Mucosa of descending colon (tissue), 3 donors: ENCODE data around the gene OCIAD1. TPM values are rescaled to one million over a fixed set of nuclear protein-coding genes. Genes with fewer than 3 reads are reported as not detected.

Source experiments
- ATAC-seq: fragments of 200-7000 bp; cut with Tn5 transposase; one replicate; pipeline ENCODE4 v1.9.1; 2020; ENCODE audit warnings: mild to moderate bottlenecking, moderate library complexity
- DNase-seq, 3 donors: peaks; one replicate each; pipeline ENCODE4 v3.0.0-alpha.2; 2020
- H3K36me3 ChIP-seq: fragments of 200-600 bp; one replicate; pipeline ENCODE4 v1.8.0; 2021; ENCODE audit warnings: low read depth, mild to moderate bottlenecking
- H3K4me1 ChIP-seq: fragments of 200-600 bp; one replicate; pipeline ENCODE4 v1.8.0; 2021; ENCODE audit warnings: low read depth, mild to moderate bottlenecking
- H3K4me3 ChIP-seq: fragments of 200-600 bp; one replicate; pipeline ENCODE4 v1.8.0; 2021; ENCODE audit warnings: mild to moderate bottlenecking
- H3K9me3 ChIP-seq: fragments of 200-600 bp; one replicate; pipeline ENCODE4 v1.8.0; 2021; ENCODE audit warnings: mild to moderate bottlenecking
- CTCF ChIP-seq: fragments of 200-600 bp; IDR thresholded peaks from one replicate; pipeline ENCODE4 v1.8.0; 2022; ENCODE audit warnings: antibody characterized with exemption, mild to moderate bottlenecking
- intact Hi-C, 2 donors: fragments of 100-400 bp; cut with DNase I in 1 of 2; cut with micrococcal nuclease in 1 of 2; formaldehyde crosslinking; loops; one replicate each; pipeline versions ENCODE4 v1.11.0 to v1.11.1; 2022; cut with DNase I, micrococcal nuclease
- long read RNA-seq, 2 donors: library from polyadenylated mRNA; unstranded; transcript quantifications; one replicate each; pipeline ENCODE4 v2.0.0, GENCODE V29; 2019 to 2021
- total RNA-seq, 3 donors: library from RNA; stranded (reverse); fragmentation: NEBNext Ultra II Directional in 2 of 3; extraction: Animal tissue kit (Norgen Biotek cat#: 25700) in 2 of 3; gene quantifications; one replicate each; pipeline versions ENCODE4 v1.2.1 to v1.2.4, GENCODE V29; 2021 to 2023
- donor health status: DM: no; HTN: no; CAD: no; lungs with moderate emphysema.
- donor health status: DM: no; HTN: no; CAD: no.
- donor health status: DM: no; HTN: yes; CAD: no.

OCIAD1 gene
- total RNA-seq: 100 to 1,000 TPM; 119 to 150 (median 133) TPM
- long read RNA-seq, donor 1, transcript OCIAD1-202 (9 exons, 1,594 nt): minor isoform, 8 of 82 reads
- long read RNA-seq, donor 1, transcript OCIAD1-201 (9 exons, 1,414 nt): major isoform, 48 of 82 reads
- long read RNA-seq, donor 1, partial matches to known transcripts: 3 of 82 reads
- long read RNA-seq, donor 1, other reads (novel, unspliced or antisense): 19 of 82 reads
- long read RNA-seq, donor 2, transcript OCIAD1-202 (9 exons, 1,594 nt): minor isoform, 13 of 125 reads
- long read RNA-seq, donor 2, transcript OCIAD1-201 (9 exons, 1,414 nt): major isoform, 84 of 125 reads
- long read RNA-seq, donor 2, partial matches to known transcripts: 9 of 125 reads
- long read RNA-seq, donor 2, other reads (novel, unspliced or antisense): 15 of 125 reads

GRCh38 chr4:48830706-48831531 is at the start of gene OCIAD1:
Gene OCIAD1, plus strand, starts transcription at chr4:48831088. Its CDS starts 1,537 bp downstream, at chr4:48832625.
- Histone ChIP-seq H3K9me3 (no peaks in the 10 kb centered on the region), H3K36me3 (no peaks in the 10 kb centered on the region), H3K4me1 (peaks cover 6% of the 10 kb centered on the region), H3K4me3 (peak within 1 kb of the TSS; percentile 77)
- intact Hi-C loops: no loop called here
- TF ChIP-seq CTCF: no peak
- ATAC-seq: peak; percentile 100
- DNase-seq: peak; percentile 95 to 99 (median 97)

GRCh38 chr4:48781968-48782367 is 48.9 kb upstream of the OCIAD1 start:
- TF ChIP-seq CTCF: no peak
- Histone ChIP-seq H3K4me3 (no peak overlapping the region), H3K4me1 (peaks cover 17% of the 10 kb centered on the region), H3K9me3 (no peaks in the 10 kb centered on the region), H3K36me3 (no peaks in the 10 kb centered on the region)
- DNase-seq: no peak
- ATAC-seq: no peak
- intact Hi-C loops: no loop called here

- DNase-seq (no peak), ATAC-seq (no peak)
- no peak overlapping the region for H3K4me3 ChIP-seq
- peaks cover 7% of the 10 kb centered on the region for H3K4me1 ChIP-seq
- TF ChIP-seq CTCF: no peak
- H3K36me3 ChIP-seq: no peaks in the 10 kb centered on the region
- no peaks in the 10 kb centered on the region for H3K9me3 ChIP-seq
- intact Hi-C loops: no loop called here
These were observed 45.6 kb upstream of the OCIAD1 start for GRCh38 chr4:48785302-48785701.

GRCh38 chr4:48786549-48786948 is 44.3 kb upstream of the OCIAD1 start:
- Histone ChIP-seq H3K4me1 (peaks cover under 1% of the 10 kb centered on the region), H3K9me3 (no peaks in the 10 kb centered on the region), H3K4me3 (no peak overlapping the region), H3K36me3 (no peaks in the 10 kb centered on the region)
- ATAC-seq: no peak
- intact Hi-C loops: no loop called here
- no peak for DNase-seq
- no peak for TF ChIP-seq CTCF

GRCh38 chr4:48787056-48787455 is 43.8 kb upstream of the OCIAD1 start:
- intact Hi-C loops: no loop called here
- no peaks in the 10 kb centered on the region for H3K4me1 ChIP-seq
- TF ChIP-seq CTCF: no peak
- no peaks in the 10 kb centered on the region for H3K9me3 ChIP-seq
- ATAC-seq (no peak), DNase-seq (no peak)
- no peak overlapping the region for H3K4me3 ChIP-seq
- H3K36me3 ChIP-seq: no peaks in the 10 kb centered on the region
